NCI-H2196 treated with DMSO at 0.1 percent for 48 hours (cell line): Measurements from ENCODE around the gene NAPA.

Source experiments
- DNase-seq: peaks from one replicate; lab custom pipeline; 2025; ENCODE audit not compliant: unreplicated experiment; lab: John Stamatoyannopoulos, UW

Gene NAPA

DNA sequence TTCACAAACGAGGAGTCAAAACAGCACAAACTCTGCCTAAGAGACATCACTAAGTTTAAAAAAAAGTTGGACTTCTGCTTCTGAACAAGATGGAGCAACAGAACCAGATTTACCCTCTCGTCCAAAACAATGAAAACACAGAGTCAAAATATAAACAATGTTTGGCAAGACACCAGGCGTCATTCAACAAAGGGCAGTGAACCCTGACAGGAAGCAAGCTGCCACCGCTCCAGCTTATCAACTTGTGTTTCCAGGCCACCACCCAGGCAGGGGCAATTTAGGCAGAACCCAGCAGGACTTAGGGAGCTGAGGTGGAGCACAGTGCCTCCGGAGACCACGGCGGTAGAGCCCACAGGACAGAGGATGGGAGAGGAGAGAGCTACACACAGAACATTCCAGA, 8.6 kb upstream of the NAPA start:
- DNase-seq: no peak

GRCh38 chr19:47521473-47522180, 6.8 kb upstream of the NAPA start:
- DNase-seq: no peak

DNA sequence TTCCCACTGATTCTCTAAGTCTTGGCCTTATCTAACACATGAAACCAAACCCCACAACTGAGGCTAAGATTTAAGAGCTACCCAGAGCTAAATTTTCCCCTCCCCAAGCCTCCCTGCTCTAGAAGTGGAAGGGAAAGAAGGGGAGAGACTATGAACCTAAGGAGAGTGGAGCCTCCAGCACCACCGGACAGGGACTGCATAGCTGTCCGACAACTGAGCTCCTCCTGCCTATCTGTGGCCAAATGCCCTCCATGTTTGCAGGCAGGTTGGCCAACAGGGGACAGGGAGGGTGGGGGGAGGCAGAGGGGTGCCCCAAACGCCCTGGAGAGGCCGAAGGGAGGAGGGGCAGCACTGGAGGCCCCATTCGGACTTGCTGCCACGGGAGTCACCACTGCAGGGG, 6.0 kb upstream of the NAPA start:
- DNase-seq: no peak

DNA sequence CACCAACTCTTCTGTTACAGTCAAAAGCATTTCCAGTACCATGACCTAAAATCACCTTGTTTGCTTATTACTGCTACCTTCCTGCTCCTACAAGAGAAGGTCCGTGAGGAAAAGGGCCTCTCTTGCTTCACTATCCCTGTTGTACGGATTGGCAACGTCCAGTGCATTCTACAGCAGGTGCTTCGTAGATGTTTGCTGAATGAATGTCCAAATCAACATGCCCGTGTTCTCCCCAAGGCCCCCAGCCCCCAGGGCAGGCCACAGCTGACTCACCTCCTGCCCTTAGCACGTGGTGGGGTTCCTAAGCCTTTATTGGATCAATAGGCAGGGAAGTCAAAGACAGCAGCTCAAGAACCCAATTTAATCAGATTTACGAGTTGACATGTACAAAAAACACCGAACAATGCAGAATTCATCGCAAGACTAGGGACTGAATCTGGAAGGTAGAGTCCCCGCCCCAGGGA, 5.5 kb upstream of the NAPA start:
- no peak for DNase-seq

DNA sequence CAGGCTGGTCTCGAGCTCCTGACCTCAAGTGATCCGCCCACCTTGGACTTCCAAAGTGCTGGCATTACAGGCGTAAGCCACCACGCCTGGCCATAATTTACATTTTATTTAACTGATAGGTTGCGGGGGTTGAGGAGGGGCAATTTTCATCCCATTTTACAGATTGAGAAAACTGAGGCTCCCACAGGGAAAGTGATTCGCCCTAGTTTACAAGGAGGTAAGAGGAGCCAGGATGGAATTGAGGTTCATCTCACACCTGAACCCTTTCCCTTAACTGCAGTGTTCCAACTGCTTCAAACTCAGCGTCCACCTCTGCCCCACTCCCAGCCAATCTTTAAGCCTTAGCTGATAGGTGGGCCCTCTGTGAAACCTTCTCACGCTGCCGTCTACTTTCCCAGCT, 4.0 kb upstream of the NAPA start:
- DNase-seq: no peak

DNA sequence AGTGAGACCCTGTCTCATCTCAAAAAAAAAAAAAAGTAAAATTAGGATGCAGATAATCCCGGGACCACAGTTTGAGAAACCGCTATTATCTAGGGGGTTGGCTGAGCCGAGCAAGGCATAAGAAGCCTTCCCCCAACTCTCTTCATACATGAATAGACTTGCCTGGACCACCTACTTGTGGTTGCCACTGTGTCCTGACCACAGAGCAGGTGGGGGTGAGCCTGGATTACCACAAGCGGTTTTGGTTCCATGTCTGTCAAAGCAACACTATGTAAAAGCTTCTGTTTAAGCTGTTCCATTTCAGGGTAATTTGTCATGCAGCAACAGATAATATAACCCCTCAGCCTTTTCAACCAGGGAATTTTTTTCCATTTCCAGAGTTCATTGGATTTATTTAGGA, 3.3 kb upstream of the NAPA start:
- no peak for DNase-seq

- DNase-seq: no peak
These were observed 553 bp downstream of the NAPA start for GRCh38 chr19:47514151-47514868.

- no peak for DNase-seq
These were observed 1.9 kb downstream of the NAPA start for GRCh38 chr19:47512948-47513319.

DNA sequence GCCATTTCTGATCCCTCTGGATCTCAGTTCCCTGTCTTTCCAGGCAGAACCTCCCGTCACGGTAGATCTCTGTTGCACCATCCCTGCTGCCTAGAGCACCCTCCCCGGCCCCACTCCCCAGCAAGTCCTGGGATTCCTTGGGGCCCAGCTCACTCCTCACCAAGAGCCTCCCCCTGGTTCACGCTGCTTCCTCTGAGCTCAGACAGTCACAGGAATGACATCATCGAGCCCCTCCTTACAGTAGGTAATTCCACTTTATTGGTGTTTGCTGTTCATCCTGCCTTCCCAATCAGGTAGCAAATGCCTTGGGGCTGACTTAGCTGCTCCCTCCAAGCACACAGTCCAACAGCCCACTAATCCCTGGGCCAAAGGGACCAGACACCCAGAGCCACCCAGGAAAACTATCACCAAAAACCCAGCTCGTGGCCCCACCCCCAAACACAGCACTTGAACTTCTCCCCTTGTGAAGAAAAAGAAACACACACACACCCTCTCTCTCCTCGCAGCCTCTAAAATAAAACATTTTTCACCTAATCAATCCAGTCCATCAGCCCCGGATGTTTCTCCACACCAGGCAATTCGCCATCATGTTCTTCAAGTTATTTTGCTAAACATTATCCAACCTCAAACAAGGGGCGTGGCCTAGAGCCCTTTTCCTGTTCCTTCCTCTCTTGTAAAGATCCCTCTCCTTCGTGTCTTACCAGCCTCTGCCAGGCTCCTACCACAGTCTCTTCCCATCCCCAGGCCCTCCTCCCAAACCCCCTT, 2.5 kb downstream of the NAPA start:
- no peak for DNase-seq

DNA sequence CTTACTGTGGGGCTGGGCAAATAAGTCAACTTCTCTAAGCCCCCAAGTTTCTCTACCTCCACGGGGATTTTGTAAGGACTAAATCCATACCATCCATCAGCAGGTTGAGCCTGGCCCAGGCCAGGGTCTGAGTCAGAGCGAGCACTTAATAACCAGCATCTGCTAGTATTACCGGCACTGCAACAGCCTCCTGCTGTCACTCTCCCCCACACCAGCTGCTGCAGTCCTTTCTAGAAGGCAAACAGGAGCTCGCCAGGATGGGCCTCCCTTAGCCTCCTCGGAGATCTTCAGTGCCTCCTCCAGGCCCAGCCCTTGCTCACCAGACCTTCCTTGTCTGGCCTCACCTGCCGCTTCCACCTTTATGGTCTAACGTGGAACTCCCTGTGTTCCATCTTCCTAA, 3.2 kb downstream of the NAPA start:
- no peak for DNase-seq

- no peak for DNase-seq
These were observed 3.7 kb downstream of the NAPA start for GRCh38 chr19:47511128-47511517.

DNA sequence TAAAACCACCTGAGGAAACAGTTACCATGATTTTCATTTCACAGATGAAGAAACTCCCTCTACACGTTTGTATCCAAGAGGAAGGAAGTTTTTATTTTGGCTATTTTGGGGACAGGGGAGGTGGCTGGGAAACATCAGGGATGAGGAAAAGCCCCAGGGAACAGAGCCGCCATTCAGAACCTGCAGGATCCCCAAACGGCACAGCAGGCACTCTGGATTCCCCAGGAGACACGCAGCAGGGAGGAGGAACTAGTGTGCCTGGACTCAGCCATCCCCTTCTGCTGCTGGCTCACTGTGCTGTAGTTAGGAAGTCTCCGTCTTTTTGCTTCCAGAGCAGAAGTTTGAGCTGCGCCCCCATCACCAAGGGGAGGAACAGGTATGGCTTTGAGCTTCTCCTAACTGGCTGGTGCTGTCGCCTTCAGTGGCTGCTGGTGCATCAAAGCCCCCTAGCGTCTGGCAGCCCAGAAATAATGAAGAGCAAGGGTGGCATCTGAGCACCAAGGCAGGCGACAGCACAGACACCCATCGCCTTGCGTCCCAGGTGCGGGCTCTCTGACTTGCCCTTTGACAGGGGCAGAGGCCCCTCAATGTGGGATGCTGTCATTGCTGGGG, 4.2 kb downstream of the NAPA start:
- no peak for DNase-seq

- no peak for DNase-seq
These were observed 4.9 kb downstream of the NAPA start for GRCh38 chr19:47509973-47510372.

GRCh38 chr19:47509170-47509847, 5.6 kb downstream of the NAPA start:
- DNase-seq: no peak

GRCh38 chr19:47508721-47509120, 6.1 kb downstream of the NAPA start:
- no peak for DNase-seq

- no peak for DNase-seq
These were observed 6.8 kb downstream of the NAPA start for GRCh38 chr19:47507924-47508553.

DNA sequence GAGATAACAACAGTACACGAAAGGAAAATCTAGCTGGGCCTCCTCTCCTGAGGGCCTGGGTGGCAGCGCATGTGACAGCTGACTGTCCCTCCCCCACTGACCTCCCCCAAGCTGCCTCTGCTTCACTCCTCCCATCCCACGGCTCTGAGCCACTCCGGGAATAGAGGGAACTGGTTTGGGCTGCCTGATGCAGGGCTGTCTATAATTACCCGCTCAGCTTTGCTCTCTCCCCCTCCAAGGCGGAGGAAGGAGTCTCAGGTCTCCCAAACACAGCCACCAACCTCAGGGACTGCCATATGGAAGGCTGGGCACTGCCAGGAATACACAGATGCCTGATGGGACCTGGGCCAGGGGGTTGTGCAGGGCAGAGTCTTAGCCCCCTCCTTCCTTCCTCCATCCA, 7.9 kb downstream of the NAPA start:
- no peak for DNase-seq

- DNase-seq: no peak
These were observed 8.4 kb downstream of the NAPA start for GRCh38 chr19:47506459-47506858.

DNA sequence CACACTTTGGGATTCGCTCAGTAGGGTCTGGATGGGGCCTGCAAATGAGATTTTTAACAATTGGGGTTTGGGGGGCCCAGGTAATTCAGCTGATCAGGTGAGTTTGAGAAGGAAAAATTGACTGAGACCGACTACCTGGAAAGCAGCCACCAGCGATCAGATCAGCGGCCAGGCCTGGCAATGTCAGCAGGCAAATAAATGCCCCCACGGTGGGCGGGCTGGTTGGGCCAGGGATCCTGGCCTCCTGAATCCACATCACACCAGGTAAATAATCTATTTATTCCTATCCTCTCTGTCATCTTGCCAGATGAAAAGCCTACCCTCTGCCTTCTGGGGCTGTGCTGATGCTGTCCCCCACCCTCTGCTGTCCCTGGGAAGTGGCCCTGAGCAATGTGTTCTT, 9.4 kb downstream of the NAPA start:
- DNase-seq: no peak

- DNase-seq: no peak
These were observed 11.1 kb downstream of the NAPA start for GRCh38 chr19:47503826-47504150.
